SK-N-SH treated with all-trans-retinoic acid at 6 μM for 48 hours (cell line): ENCODE measurements around the gene SIRPB2.

ENCODE experiments used
- ARNTL ChIP-seq: fragments of 450-650 bp; formaldehyde crosslinking; IDR thresholded peaks from 2 replicates; pipeline ENCODE4 v1.5.0; 2020; ENCODE audit warnings: low read depth, mild to moderate bottlenecking, moderate library complexity, borderline replicate concordance
- CSRNP3 ChIP-seq: fragments of 250-450 bp; sonication (Bioruptor Pico); IDR thresholded peaks from 2 replicates; pipeline ENCODE4 v1.5.1; 2021; ENCODE audit warnings: mild to moderate bottlenecking, moderate library complexity
- GLIS3 ChIP-seq: fragments of 250-450 bp; sonication (Bioruptor Pico); IDR thresholded peaks from 2 replicates; pipeline ENCODE4 v1.5.0; 2020; ENCODE audit warnings: mild to moderate bottlenecking, moderate library complexity
- ZFP3 ChIP-seq: fragments of 250-450 bp; sonication (Bioruptor Pico); IDR thresholded peaks from 2 replicates; pipeline ENCODE4 v1.5.0; 2020; ENCODE audit warnings: mild to moderate bottlenecking, moderate library complexity

DNA sequence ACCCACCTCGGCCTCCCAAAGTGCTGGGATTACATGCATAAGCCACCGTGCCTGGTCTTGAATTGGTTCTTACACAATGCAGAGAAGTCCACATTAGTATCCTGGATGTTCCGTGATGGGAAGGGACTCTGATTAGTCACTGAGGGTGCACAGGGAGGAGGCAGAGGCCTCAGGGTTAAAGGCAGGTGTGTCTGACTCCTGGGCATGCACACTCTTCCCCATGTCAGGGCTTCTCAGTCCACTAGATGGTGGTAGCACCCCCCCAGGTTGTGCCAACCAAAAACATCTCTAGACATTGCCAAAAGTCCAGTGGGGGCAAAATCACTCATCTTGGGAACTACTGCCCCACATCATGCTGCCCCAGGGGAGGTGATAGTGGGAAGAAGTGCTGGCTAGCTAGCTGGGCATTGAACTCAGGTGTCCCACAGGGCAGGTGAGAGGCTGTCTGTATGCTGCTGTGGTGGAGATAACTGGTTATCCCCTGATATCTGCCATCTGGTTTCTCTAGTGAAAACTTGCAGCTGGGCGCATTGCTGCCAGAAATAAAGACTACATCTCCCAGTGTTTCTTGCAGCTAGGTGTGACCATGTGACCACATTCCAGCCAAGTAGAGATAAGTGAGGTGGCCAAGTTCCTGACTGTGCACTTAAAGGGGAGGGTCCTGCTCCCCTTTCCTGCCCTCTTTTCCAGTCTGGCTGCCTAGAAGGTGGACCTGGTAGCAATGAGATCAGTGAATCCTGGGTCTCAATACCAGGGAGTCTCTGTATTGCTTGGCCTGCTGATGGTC lies 16.2 kb downstream of the SIRPB2 start:
- TF ChIP-seq ARNTL, result no peak
- no peak for TF ChIP-seq CSRNP3 (CRISPR knock-in tag)
- TF ChIP-seq GLIS3 (CRISPR knock-in tag), result no peak
- no peak for TF ChIP-seq ZFP3 (CRISPR knock-in tag)
